Esophagus muscularis mucosa (tissue), 4 donors: ENCODE data around the gene SAMD3. TPM values are rescaled to one million over a fixed set of nuclear protein-coding genes. Genes with fewer than 3 reads are reported as not detected.
"Not testable (repeated sequence)": the region's sequence is repeated elsewhere in the genome, so short reads cannot be mapped to it uniquely, and the experiment has no call there.

Experiments used
- DNase-seq: peaks from one replicate; pipeline ENCODE4 v3.0.0-alpha.2; 2017; ENCODE audit errors: extremely low spot score
- H3K27ac ChIP-seq, 4 donors: fragments of 200-600 bp; sonication (generic); replicated peaks in 1 of 4; 1 replicate in 3 of 4; 2 replicates in 1 of 4; pipeline ENCODE4 v1.5.1; 2016 to 2019; ENCODE audit warnings: mild to moderate bottlenecking in 1 of 4
- H3K27me3 ChIP-seq, 4 donors: fragments of 200-600 bp; sonication (generic); one replicate each; pipeline versions ENCODE4 v1.5.1 to v1.6.0; 2016 to 2019
- H3K36me3 ChIP-seq, 4 donors: fragments of 200-600 bp; sonication (generic); one replicate each; pipeline ENCODE4 v1.5.1; 2016 to 2019
- H3K4me1 ChIP-seq, 4 donors: fragments of 200-600 bp; sonication (generic); one replicate each; pipeline ENCODE4 v1.5.1; 2016 to 2019
- H3K4me3 ChIP-seq, 4 donors: fragments of 200-600 bp; sonication (generic); 1 replicate in 2 of 4; 2 replicates in 2 of 4; pipeline ENCODE4 v1.5.1; 2016 to 2019; ENCODE audit warnings: mild to moderate bottlenecking in 4 of 4, moderate library complexity in 1 of 4
- H3K9me3 ChIP-seq, 4 donors: fragments of 200-600 bp; sonication (generic); 1 replicate in 3 of 4; 2 replicates in 1 of 4; pipeline ENCODE4 v1.5.1; 2016 to 2019
- CTCF ChIP-seq, 3 experiments: fragments of 200-600 bp in 2 of 3; fragments of 450-650 bp in 1 of 3; sonication (generic) in 2 of 3; IDR thresholded peaks; one replicate each; pipeline ENCODE4 v1.5.1; 2017 to 2019; ENCODE audit warnings: antibody characterized with exemption in 3 of 3, mild to moderate bottlenecking in 2 of 3, moderate library complexity in 1 of 3
- EP300 ChIP-seq: sonication (generic); formaldehyde crosslinking; IDR thresholded peaks from one replicate; pipeline ENCODE4 v1.6.1; 2017; ENCODE audit warnings: antibody characterized with exemption
- POLR2A ChIP-seq: fragments of 450-650 bp; IDR thresholded peaks from one replicate; pipeline ENCODE4 v1.6.1; 2017; ENCODE audit warnings: antibody characterized with exemption, moderate library complexity, mild to moderate bottlenecking, low read depth
- POLR2AphosphoS5 ChIP-seq, 2 donors: sonication (generic); formaldehyde crosslinking; IDR thresholded peaks; one replicate each; pipeline ENCODE4 v1.6.1; 2017; ENCODE audit warnings: antibody characterized with exemption in 2 of 2
- WGBS: methylation state at CpG from one replicate; pipeline ENCODE4 v1.1.5; 2018; 5-methylcytosine and 5-hydroxymethylcytosine counted together
- intact Hi-C: fragments of 100-400 bp; cut with DNase I; formaldehyde crosslinking; loops from one replicate; pipeline ENCODE4 v1.15.1; 2023
- total RNA-seq, 4 donors: library from RNA; depleted of rRNA; stranded (reverse); fragments of >200 nt; gene quantifications; one replicate each; pipeline versions ENCODE4 v1.1.0 to v1.2.1, GENCODE V29; 2016

SAMD3 gene
- total RNA-seq, 4 donors from 2014 or later = 0.39 to 2.7 TPM; not detected in 2

DNA sequence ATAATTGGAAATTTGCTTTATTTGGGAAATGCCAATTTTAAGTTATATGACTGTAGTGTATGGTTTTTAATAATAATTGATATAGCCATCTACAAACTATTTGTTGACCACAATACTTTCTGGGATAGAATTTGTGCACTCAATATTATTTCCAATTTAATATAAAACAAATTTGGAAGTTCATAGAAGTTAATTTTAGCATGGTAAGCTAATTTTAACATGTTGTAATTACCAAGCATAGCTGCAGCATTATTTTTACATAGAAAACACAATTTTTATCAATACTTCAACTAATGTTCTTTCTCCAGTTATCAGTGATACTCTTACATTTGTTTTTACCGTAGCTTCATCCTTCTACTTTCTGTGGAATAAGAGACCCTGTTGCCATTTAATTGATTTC lies 103.5 kb downstream of the SAMD3 start:
- DNase-seq = no peak
- Histone ChIP-seq H3K9me3 (no peaks in the 10 kb centered on the region), H3K36me3 (no peaks in the 10 kb centered on the region), H3K4me3 (no peak overlapping the region), H3K27ac (no peak overlapping the region), H3K27me3 (no peaks in the 10 kb centered on the region), H3K4me1 (no peaks in the 10 kb centered on the region)
- 98% methylated on average over 1 of the region's 1 CpG for WGBS
- TF ChIP-seq CTCF (IDR thresholded peaks at IDR 0.05) (no peak), EP300 (no peak), POLR2A (no peak), POLR2AphosphoS5 (IDR thresholded peaks at IDR 0.05) (no peak)
- intact Hi-C loops = no loop called here

GRCh38 chr6:130118236-130118635 lies 104.5 kb downstream of the SAMD3 start:
- H3K4me3 ChIP-seq = no peak overlapping the region
- intact Hi-C loops = no loop called here
- 87% methylated on average over 6 of the region's 6 CpGs for WGBS
- H3K27ac ChIP-seq = no peak overlapping the region
- no peaks in the 10 kb centered on the region for H3K9me3 ChIP-seq
- H3K36me3 ChIP-seq = no peaks in the 10 kb centered on the region
- H3K27me3 ChIP-seq = no peaks in the 10 kb centered on the region
- TF ChIP-seq POLR2A (no peak), EP300 (no peak), POLR2AphosphoS5 (IDR thresholded peaks at IDR 0.05) (no peak)
- DNase-seq = no peak
- no peaks in the 10 kb centered on the region for H3K4me1 ChIP-seq

- H3K36me3 ChIP-seq, H3K27me3 ChIP-seq, DNase-seq, H3K4me1 ChIP-seq, H3K27ac ChIP-seq, H3K4me3 ChIP-seq, intact Hi-C loops, H3K9me3 ChIP-seq: not testable (repeated sequence)
- 98% methylated on average over 3 of the region's 4 CpGs for WGBS
Measured at GRCh38 chr6:130117187-130117701, 105.5 kb downstream of the SAMD3 start.

DNA sequence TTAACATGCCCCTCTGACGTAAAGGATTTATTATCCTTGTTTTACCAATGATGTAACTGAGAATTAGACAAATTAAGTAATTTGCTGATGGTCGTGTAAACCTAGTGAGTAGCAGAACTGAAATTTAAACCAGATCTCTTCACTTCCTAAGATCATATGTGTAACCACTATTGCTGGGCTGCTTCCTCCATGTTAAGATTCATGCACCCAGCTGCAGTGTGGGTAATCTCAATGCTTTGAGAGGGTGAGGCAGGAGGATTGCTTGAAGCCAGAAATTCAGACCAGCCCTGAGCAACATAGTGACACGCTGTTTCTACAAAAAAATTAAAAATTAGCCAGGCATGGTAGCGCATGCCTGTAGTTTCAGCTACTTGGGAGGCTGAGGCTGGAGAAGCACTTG lies 106.5 kb downstream of the SAMD3 start:
- no peaks in the 10 kb centered on the region for H3K9me3 ChIP-seq
- intact Hi-C loops = no loop called here
- no peak overlapping the region for H3K27ac ChIP-seq
- H3K36me3 ChIP-seq = no peaks in the 10 kb centered on the region
- no peaks in the 10 kb centered on the region for H3K4me1 ChIP-seq
- TF ChIP-seq EP300 (no peak), CTCF (IDR thresholded peaks at IDR 0.05) (no peak), POLR2AphosphoS5 (IDR thresholded peaks at IDR 0.05) (no peak), POLR2A (no peak)
- no peak overlapping the region for H3K4me3 ChIP-seq
- no peak for DNase-seq
- H3K27me3 ChIP-seq = no peaks in the 10 kb centered on the region
- WGBS = 90% methylated on average over 4 of the region's 4 CpGs

DNA sequence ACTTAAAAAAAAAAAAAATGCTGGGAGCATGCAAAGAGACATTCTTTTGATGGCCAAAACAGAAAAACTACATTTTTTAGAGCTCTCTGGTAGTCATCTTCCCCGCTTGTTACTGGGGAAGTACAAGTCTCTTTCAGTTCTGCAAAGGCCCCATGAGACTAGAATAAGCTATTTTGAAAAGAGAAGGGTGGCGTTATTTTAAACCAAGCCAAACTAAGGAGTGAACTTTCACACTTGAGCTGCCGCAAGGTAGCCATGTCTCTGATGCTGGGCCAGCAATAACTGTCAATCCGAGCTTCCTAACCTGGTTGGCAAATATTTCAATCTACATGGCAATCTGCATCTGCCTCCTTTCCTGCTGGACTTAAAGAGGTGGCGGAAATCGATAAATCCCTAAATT lies 107.7 kb downstream of the SAMD3 start:
- intact Hi-C loops = no loop called here
- H3K4me1 ChIP-seq = no peaks in the 10 kb centered on the region
- WGBS = 86% methylated on average over 6 of the region's 6 CpGs
- TF ChIP-seq POLR2AphosphoS5 (IDR thresholded peaks at IDR 0.05) (no peak), CTCF (IDR thresholded peaks at IDR 0.05) (no peak), EP300 (no peak), POLR2A (no peak)
- H3K36me3 ChIP-seq = no peaks in the 10 kb centered on the region
- H3K27ac ChIP-seq = no peak overlapping the region
- H3K9me3 ChIP-seq = no peaks in the 10 kb centered on the region
- no peak overlapping the region for H3K4me3 ChIP-seq
- no peaks in the 10 kb centered on the region for H3K27me3 ChIP-seq
- DNase-seq = no peak

- intact Hi-C loops = no loop called here
- Histone ChIP-seq H3K9me3 (no peaks in the 10 kb centered on the region), H3K4me3 (no peak overlapping the region), H3K4me1 (no peaks in the 10 kb centered on the region), H3K27ac (no peak overlapping the region), H3K27me3 (no peaks in the 10 kb centered on the region), H3K36me3 (no peaks in the 10 kb centered on the region)
- DNase-seq = no peak
- 75% methylated on average over 2 of the region's 2 CpGs for WGBS
- TF ChIP-seq EP300 (no peak), POLR2AphosphoS5 (IDR thresholded peaks at IDR 0.05) (no peak), POLR2A (no peak), CTCF (IDR thresholded peaks at IDR 0.05) (no peak)
Measured at GRCh38 chr6:130113201-130113710, 109.5 kb downstream of the SAMD3 start.
